Activated naive CD4-positive, alpha-beta T cell treated with anti-CD3 and anti-CD28 coated beads, Interleukin-2, amount 10 ng/mL, durations not matched to agents 7 days and 5 days (primary cell): ENCODE data around the gene ASPDH.

Source experiments
- CTCF ChIA-PET: fragments of 350-600 bp; sonication (Branson Sonifier 250); formaldehyde crosslinking; loops from one replicate; lab custom pipeline; 2021; ENCODE audit warnings: antibody characterized with exemption; lab: Charles Lee
- DNase-seq: peaks from one replicate; pipeline ENCODE4 v3.0.0-alpha.2; 2020
- H3K27ac Mint-ChIP-seq: one replicate; pipeline ENCODE4 v1.8.0; 2021; ENCODE audit warnings: mild to moderate bottlenecking, moderate library complexity, mixed read lengths
- H3K27me3 Mint-ChIP-seq: one replicate; pipeline ENCODE4 v1.8.0; 2021; ENCODE audit warnings: mild to moderate bottlenecking, mixed read lengths
- H3K36me3 Mint-ChIP-seq: one replicate; pipeline ENCODE4 v1.8.0; 2021; ENCODE audit warnings: mixed read lengths
- H3K4me1 Mint-ChIP-seq: one replicate; pipeline ENCODE4 v1.8.0; 2021; ENCODE audit warnings: mixed read lengths
- H3K4me3 Mint-ChIP-seq: one replicate; pipeline ENCODE4 v1.8.0; 2021; ENCODE audit warnings: mild to moderate bottlenecking, moderate library complexity, mixed read lengths
- H3K9me3 Mint-ChIP-seq: one replicate; pipeline ENCODE4 v1.8.0; 2021; ENCODE audit warnings: mixed read lengths

Gene ASPDH

DNA sequence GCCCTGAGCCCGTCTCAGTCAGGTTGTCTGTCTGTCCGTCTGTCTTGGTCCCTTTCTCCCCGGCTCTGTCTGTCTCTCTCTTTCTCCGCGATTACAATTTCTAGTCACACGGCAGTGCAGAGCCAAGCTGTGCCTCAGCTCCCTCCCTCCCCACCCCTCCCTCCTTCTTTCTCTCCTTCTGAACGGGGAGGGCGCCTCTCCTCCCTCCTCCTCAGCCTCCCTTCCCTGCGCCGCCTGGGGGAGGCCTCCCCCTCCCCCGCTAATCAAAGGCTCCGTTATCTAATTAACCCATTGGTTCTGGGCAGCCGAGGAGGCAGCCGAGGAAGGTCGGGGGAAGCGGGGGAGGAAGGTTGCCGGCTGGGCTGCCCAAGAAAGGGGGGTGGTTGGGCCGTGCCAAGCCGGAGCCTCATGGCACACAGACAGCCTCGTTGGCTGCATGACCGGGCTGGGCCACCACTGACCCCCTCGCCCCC lies 38.0 kb upstream of the ASPDH start:
- peaks cover 10% of the 10 kb centered on the region for H3K4me1 Mint-ChIP-seq
- no peaks in the 10 kb centered on the region for H3K9me3 Mint-ChIP-seq
- peaks cover 80% of the 10 kb centered on the region for H3K27me3 Mint-ChIP-seq
- H3K36me3 Mint-ChIP-seq: no peaks in the 10 kb centered on the region
- no peak for DNase-seq
- H3K4me3 Mint-ChIP-seq: no peak overlapping the region
- no peak overlapping the region for H3K27ac Mint-ChIP-seq
- CTCF ChIA-PET: no interaction called here

DNA sequence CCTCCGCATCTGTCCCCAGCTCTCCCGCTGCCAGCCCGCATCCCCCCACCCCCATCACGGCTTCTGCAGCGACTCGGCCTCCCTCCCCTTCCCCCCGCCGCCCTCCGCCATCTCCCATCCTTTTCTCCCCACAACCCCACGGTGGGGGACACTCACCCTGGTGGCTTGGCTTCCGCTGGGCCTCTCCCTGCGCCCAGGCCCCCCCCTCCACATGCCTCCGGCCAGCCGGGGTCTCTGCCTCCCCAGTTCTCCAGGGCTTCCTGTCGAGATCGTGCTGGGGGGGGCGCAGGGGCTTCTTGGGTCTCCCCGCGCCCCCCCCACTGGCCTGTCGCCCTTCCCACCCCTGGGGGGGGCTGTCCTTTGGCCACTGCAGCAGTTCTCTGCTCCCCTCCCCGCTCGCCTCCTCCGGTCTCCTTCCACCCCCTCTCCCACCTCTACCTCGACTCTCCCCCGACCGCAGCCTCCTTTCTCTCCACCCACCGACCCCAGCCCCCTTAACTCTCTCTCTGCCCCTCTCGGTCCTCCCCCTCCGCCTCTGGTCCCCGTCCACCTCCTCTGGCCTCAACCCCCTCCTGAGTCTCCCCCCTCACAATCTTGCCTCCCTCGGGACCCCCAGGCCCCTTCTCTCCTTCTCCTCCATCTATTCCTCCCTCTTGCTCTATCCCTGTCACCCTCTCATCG lies 37.5 kb upstream of the ASPDH start:
- H3K4me1 Mint-ChIP-seq: peaks cover 6% of the 10 kb centered on the region
- DNase-seq: no peak
- H3K36me3 Mint-ChIP-seq: no peaks in the 10 kb centered on the region
- H3K9me3 Mint-ChIP-seq: no peaks in the 10 kb centered on the region
- no peak overlapping the region for H3K27ac Mint-ChIP-seq
- peaks cover 74% of the 10 kb centered on the region for H3K27me3 Mint-ChIP-seq
- H3K4me3 Mint-ChIP-seq: no peak overlapping the region
- CTCF ChIA-PET: interaction anchor here (2.1 kb wide), 1 partner anchor 14 kb away, joined by 7 read pairs; no protein-coding TSS in a partner anchor

DNA sequence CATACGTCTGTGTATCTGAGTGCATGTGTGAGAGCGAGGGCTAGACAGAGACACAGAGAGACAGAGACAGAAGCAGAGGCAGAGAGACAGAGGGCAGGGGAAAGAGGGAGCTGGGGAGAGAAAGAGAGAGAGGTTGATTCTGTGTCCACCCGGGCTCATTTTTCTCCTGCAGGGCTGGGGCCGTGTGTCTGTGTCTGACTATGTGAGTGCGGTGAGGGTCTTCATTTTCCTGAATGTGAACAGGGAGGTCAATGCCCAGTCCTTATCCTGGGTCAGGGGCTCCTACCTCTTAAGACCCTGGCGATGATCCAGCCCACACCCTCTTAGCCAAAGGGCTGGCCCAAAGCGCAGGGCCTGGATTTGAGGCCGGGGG lies 36.9 kb upstream of the ASPDH start:
- CTCF ChIA-PET: interaction anchor here (0.6 to 2.1 kb wide), 2 partner anchors 13 to 397 kb away, joined by 3 to 7 read pairs; no protein-coding TSS in a partner anchor
- H3K4me3 Mint-ChIP-seq: no peak overlapping the region
- peaks cover 68% of the 10 kb centered on the region for H3K27me3 Mint-ChIP-seq
- H3K4me1 Mint-ChIP-seq: peaks cover 3% of the 10 kb centered on the region
- H3K36me3 Mint-ChIP-seq: no peaks in the 10 kb centered on the region
- no peaks in the 10 kb centered on the region for H3K9me3 Mint-ChIP-seq
- H3K27ac Mint-ChIP-seq: no peak overlapping the region
- no peak for DNase-seq

DNA sequence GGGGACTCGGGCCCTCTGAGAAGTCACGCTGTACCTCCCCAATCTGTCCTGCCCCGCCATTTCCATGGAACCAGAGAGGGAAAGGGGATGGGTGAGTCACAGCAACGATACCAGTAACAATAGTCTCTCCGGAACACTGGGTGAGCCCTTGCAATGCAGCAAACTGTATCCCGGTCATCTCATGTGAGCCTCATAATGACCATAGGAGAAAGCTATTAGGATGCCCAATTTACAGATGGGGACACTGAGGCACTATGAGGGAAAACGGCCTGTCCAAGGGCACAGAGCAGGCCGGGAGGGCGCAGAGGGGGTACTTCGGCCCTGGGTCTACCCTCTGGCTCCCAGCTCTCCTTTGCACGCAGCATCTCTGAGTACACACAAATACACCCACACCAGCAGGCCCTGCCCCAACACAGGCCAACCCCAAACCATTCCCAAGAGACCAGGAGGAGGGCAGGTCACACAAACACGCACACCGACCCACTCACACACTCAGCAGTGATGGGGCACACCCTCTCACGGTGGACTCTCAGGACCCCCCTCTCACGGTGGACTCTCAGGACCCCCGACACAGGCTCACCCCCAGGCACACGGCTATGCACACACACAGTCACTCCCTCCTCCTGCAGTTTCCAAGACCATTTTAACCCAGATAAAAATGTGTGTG lies 36.3 kb upstream of the ASPDH start:
- peaks cover 63% of the 10 kb centered on the region for H3K27me3 Mint-ChIP-seq
- H3K4me1 Mint-ChIP-seq: no peaks in the 10 kb centered on the region
- H3K36me3 Mint-ChIP-seq: no peaks in the 10 kb centered on the region
- H3K9me3 Mint-ChIP-seq: no peaks in the 10 kb centered on the region
- CTCF ChIA-PET: interaction anchor here (0.6 to 2.1 kb wide), 2 partner anchors 13 to 397 kb away, joined by 3 to 7 read pairs; no protein-coding TSS in a partner anchor
- no peak overlapping the region for H3K4me3 Mint-ChIP-seq
- H3K27ac Mint-ChIP-seq: no peak overlapping the region
- DNase-seq: no peak

DNA sequence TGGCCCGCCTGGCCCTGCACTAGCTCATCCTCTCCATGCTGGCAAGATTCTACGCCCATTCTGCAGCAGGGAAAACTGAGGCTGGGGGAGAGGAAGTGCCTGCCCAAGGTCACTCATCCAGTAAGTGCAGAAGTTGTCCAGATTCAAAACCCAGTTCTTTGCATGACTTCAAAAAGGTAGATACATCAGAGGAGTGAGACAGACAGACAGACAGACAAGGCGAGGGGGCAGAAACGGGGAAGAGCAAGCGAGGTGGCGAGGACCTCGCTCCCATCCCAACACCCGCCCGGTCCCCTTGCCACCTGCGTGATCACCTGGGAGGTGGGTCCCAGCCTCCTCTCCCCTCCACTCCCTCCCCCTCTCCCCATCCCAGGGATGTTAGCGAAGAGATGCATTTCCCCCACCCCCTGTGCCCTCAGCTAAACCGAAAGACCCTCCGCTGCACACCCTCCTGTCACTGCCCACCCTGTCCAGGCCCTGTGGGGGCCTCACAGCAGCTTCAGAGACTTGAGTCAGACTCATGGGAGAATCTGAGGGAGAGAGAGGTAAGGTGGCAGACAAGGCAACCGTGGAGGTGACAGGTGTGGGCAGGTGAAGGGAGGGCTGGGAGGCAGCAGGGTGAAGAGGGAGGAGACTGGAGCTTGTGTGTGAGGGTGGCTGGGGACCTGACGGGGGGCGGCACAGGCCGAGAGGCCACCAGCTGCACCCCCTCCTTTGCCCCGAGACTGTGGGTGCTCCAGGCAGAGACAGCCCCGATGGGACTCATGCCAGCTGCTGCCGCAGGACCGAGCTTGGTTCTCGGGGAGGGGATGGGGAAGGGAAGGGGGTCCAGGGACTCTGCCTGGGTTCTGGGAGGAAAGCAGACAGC lies 35.6 kb upstream of the ASPDH start:
- Mint-ChIP-seq H3K27ac (no peak overlapping the region), H3K4me1 (no peaks in the 10 kb centered on the region)

DNA sequence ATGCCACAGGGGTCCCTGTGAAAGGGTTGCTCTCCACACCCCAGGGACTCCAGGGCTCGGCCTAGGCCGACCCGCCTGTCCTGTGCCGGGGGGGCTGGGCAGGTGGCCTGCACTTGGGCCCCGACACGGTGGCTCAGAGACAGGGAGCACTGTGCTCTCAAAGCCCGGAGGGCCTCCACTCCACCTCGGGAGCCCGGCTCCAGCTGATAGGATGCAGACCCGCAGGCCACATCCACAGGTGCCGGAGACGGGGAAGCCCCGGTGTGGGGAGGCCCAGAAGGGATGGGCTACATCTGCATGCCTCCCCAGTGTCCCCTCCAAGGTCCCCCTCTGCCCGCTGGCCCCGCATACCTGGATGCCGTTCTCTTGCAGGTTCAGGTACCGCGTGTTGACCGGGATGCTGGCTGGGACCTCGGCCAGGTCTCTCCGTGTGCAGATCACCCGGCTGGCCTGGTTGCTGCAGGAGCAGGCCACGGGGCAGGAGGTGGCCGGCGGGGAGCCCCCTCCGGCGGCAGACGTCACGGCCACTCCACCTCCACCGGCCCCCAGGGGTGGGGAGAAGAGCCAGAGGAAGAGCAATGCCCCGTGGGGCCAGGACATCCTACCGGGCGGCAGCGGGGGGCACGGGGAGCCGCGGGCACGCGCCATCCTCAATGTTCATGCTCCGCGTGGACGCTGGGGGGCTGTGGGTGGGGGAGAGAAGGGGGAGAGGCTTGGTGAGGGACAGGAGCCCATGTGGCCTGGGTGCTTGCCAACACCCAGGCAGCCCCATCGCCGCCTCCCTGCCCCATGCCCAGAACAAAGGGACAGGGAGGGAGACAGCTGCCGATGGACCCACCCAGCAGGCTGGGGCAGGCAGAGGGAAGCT lies 34.7 kb upstream of the ASPDH start:
- DNase-seq: no peak
- Mint-ChIP-seq H3K4me3 (no peak overlapping the region), H3K27ac (no peak overlapping the region), H3K9me3 (no peaks in the 10 kb centered on the region), H3K27me3 (peaks cover 46% of the 10 kb centered on the region), H3K36me3 (no peaks in the 10 kb centered on the region), H3K4me1 (no peaks in the 10 kb centered on the region)
- CTCF ChIA-PET: interaction anchor here (1.0 kb wide), 1 partner anchor 8 kb away, joined by 4 read pairs; no protein-coding TSS in a partner anchor

More for the DNA sequence above, 35.6 kb upstream of the ASPDH start:
- H3K4me3 Mint-ChIP-seq: no peak overlapping the region
- H3K36me3 Mint-ChIP-seq: no peaks in the 10 kb centered on the region
- peaks cover 55% of the 10 kb centered on the region for H3K27me3 Mint-ChIP-seq
- H3K9me3 Mint-ChIP-seq: no peaks in the 10 kb centered on the region
- no peak for DNase-seq
- CTCF ChIA-PET: interaction anchor here (2.1 kb wide), 1 partner anchor 12 kb away, joined by 7 read pairs; no protein-coding TSS in a partner anchor

DNA sequence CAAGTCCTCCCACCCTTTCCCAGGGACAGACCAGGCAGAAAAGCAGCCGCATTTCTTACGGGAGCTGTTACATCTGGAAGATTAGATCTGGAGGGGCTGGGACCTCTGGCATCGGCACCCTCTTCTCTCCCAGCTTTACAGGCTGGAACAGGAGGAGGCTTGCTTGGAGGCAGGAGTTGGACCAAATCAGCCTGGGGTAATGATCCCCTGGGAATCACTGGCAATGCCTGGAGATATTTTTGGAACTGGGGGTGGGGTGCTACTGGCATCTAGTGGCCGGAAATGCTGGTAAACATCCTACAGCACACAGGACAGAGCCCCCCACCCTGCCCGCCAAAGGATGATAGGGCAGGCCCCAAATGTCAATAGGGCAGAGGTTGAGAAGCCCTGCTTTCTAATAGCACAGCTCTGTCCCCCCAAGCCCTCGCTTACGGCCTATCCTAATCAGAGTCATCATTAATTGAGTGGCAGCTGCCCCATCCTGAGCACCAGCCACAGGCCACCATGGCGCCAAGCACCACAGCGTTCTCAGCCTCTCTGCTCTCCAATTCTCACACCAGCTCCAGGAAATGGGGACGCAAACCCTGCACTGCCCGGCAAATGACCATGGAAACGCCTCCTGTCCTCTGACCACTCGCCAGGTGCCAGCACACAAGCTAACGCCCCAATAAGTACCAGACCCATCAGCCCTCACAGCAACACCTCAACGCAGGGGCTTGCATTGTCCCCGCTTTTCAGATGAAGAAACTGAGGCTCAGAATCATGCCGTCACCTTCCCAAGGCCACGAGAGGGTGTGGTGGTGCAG lies 33.9 kb upstream of the ASPDH start:
- CTCF ChIA-PET: interaction anchor here (0.9 to 1.0 kb wide), 2 partner anchors 9 to 10 kb away, joined by 4 to 5 read pairs; no protein-coding TSS in a partner anchor
- no peak overlapping the region for H3K4me3 Mint-ChIP-seq
- no peak overlapping the region for H3K27ac Mint-ChIP-seq
- H3K27me3 Mint-ChIP-seq: peaks cover 38% of the 10 kb centered on the region
- no peak for DNase-seq
- H3K36me3 Mint-ChIP-seq: no peaks in the 10 kb centered on the region
- no peaks in the 10 kb centered on the region for H3K9me3 Mint-ChIP-seq
- no peaks in the 10 kb centered on the region for H3K4me1 Mint-ChIP-seq

DNA sequence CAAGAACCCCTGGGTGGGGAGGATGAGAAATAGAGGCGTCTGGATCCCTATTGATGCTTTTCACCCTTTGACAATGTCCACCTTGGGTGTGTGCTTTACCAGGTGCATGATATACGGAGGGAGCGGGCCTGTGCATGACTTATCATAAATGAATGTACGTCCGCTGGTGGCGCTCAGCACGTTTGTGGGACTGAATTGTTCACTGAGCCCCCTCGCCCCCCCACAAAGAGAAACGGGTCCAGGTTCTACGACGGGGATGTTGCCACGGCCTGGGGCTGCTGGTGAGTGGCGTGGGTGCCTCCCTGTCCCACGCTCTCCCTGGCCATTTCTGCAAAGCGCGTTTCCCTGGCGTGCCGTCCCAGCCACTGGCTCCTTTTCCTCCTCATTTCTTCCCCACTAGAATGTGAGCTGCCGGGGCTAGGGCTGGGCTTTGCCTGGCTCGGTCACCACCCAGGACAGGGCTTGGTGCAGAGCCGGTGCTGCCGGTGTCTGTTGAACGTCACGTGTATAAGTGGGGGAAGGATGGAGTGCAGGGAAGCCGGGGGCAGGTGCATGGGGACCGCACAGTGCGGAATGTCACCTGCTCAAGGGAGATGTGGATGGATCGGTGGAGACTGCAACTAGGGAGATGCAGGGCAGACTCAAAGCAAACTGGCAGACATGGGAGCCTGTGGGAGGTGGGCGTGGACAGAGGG lies 33.0 kb upstream of the ASPDH start:
- CTCF ChIA-PET: interaction anchor here (0.9 kb wide), 1 partner anchor 11 kb away, joined by 5 read pairs; no protein-coding TSS in a partner anchor
- no peaks in the 10 kb centered on the region for H3K36me3 Mint-ChIP-seq
- H3K27ac Mint-ChIP-seq: no peak overlapping the region
- no peak overlapping the region for H3K4me3 Mint-ChIP-seq
- no peaks in the 10 kb centered on the region for H3K9me3 Mint-ChIP-seq
- peaks cover 29% of the 10 kb centered on the region for H3K27me3 Mint-ChIP-seq
- no peak for DNase-seq
- no peaks in the 10 kb centered on the region for H3K4me1 Mint-ChIP-seq

DNA sequence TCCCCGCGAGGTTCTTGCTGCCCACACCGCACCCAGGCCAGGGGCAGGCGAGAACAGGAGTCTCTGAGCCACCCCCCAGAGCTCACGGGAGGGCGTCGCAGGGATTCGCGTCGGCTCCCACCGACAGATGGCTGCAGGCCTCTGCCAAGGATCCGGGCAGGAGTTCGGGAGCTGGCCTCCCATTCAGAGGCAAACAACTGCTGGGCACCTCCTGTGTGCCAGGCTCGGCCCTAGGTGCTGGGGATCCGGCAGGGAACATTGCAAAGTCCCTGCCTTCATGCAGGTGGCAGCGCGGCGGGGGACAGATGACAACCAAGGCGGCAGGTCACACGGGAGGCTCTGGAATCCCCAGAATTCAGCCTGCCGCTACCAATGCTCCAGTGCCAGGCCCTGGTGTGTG lies 29.2 kb upstream of the ASPDH start:
- Mint-ChIP-seq H3K4me3 (no peak overlapping the region), H3K4me1 (no peaks in the 10 kb centered on the region), H3K27ac (no peak overlapping the region), H3K36me3 (no peaks in the 10 kb centered on the region), H3K9me3 (no peaks in the 10 kb centered on the region), H3K27me3 (peaks cover 2% of the 10 kb centered on the region)
- no peak for DNase-seq
- CTCF ChIA-PET: interaction anchor here (2.2 to 2.4 kb wide), 2 partner anchors 12 to 14 kb away, joined by 4 to 6 read pairs; no protein-coding TSS in a partner anchor

DNA sequence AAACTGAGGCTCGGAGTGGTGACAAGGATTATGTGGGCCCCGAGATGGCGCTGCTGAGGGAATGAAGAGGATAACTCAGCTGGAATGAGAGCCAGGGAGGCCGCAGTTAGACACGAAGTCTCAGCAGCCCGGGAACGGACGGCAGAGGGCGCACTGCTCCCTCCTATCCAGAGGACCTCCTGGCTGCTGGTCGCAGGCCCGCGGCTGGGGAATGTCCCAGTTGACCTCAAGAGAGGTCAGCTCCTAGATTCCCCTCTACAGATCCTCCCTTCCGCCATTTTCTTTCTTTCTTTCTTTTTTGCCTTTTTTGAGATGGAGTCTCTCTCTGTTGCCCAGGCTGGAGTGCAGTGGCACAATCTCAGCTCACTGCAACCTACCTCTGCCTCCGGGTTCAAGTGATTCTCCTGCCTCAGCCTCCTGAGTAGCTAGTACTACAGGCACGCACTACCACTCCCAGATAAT lies 24.1 kb upstream of the ASPDH start:
- Mint-ChIP-seq H3K27ac (no peak overlapping the region), H3K27me3 (peaks cover 28% of the 10 kb centered on the region), H3K9me3 (peaks cover 4% of the 10 kb centered on the region), H3K4me1 (peaks cover 2% of the 10 kb centered on the region), H3K4me3 (no peak overlapping the region), H3K36me3 (no peaks in the 10 kb centered on the region)
- DNase-seq: peak; percentile 76
- CTCF ChIA-PET: interaction anchor here (0.7 to 5.3 kb wide), 10 partner anchors 9 to 384 kb away, joined by 3 to 36 read pairs (median 8); no protein-coding TSS in a partner anchor

DNA sequence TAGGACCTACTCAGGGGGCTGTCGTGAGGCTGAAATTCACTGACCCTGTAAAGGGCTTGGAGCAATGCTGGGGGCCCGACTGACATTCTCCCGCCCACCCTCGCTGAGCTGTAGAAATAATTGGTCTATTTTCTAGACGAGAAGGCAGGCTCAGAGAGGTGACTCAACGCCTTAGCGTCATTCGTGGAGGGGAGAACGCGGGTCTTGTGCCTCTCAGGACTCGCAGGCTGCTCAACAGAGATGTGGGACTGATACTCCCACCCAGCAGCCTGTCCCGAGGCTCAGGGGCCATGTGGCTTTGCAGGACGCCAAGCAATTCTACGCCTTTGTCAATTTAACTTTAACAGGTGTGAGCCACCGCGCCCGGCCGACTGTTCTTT lies 23.6 kb upstream of the ASPDH start:
- Mint-ChIP-seq H3K4me1 (peaks cover 2% of the 10 kb centered on the region), H3K4me3 (no peak overlapping the region), H3K27me3 (peaks cover 32% of the 10 kb centered on the region), H3K36me3 (no peaks in the 10 kb centered on the region), H3K27ac (no peak overlapping the region), H3K9me3 (peaks cover 4% of the 10 kb centered on the region)
- DNase-seq: no peak
- CTCF ChIA-PET: interaction anchor here (1.1 to 5.3 kb wide), 8 partner anchors 9 to 385 kb away, joined by 3 to 36 read pairs (median 10); no protein-coding TSS in a partner anchor
